WERI-Rb-1 (cell line): ENCODE results near the gene ANKRD6.

Source experiments
- DNase-seq: peaks from one replicate; pipeline ENCODE4 v3.0.0-alpha.2; 2020
- H3K27ac ChIP-seq: fragments of 250-450 bp; sonication (Bioruptor Pico); 2 replicates; pipeline ENCODE4 v1.5.1; 2020; ENCODE audit warnings: mild to moderate bottlenecking, moderate library complexity
- H3K27me3 ChIP-seq: fragments of 250-450 bp; sonication (Bioruptor Pico); 2 replicates; pipeline ENCODE4 v1.5.1; 2021; ENCODE audit warnings: mild to moderate bottlenecking, low read depth, moderate library complexity; ENCODE audit not compliant: insufficient read depth, severe bottlenecking
- H3K36me3 ChIP-seq: fragments of 250-450 bp; sonication (Bioruptor Pico); 2 replicates; pipeline ENCODE4 v1.5.1; 2020; ENCODE audit warnings: mild to moderate bottlenecking, moderate library complexity
- H3K4me3 ChIP-seq: 2 replicates; pipeline ENCODE4 v1.5.1; 2011; ENCODE audit warnings: low read depth, mild to moderate bottlenecking, control low read depth, low read length
- H3K9me3 ChIP-seq: fragments of 250-450 bp; sonication (Bioruptor Pico); 2 replicates; pipeline ENCODE4 v1.5.1; 2021; ENCODE audit warnings: mild to moderate bottlenecking, moderate library complexity; ENCODE audit not compliant: severe bottlenecking
- TF ChIP-seq, protein P1 (sequence below): IDR thresholded peaks from 2 replicates; pipeline ENCODE4 v1.5.1; 2011; ENCODE audit warnings: low read depth, mild to moderate bottlenecking, control low read depth, inconsistent platforms, low read length

The ANKRD6 gene

DNA sequence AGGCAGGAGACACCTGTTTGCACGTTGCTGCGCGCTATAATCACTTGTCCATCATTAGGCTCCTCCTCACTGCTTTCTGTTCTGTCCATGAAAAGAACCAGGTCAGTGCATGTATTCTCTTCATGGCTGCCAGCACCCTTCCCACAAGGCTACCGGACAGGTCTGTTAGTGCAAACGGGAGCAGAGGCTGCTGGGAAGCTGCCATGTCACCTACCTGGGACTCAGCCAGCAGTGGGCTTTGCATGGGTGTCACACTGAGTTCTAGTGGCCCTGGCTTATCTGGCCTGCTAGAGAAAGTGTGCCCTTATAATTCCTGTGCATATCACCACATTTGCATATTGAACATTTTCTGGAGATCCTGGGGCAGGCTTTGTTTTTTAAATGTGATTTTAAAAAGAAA, 180.8 kb downstream of the ANKRD6 start:
- no peak overlapping the region for H3K27ac ChIP-seq
- TF ChIP-seq, protein P1, sequence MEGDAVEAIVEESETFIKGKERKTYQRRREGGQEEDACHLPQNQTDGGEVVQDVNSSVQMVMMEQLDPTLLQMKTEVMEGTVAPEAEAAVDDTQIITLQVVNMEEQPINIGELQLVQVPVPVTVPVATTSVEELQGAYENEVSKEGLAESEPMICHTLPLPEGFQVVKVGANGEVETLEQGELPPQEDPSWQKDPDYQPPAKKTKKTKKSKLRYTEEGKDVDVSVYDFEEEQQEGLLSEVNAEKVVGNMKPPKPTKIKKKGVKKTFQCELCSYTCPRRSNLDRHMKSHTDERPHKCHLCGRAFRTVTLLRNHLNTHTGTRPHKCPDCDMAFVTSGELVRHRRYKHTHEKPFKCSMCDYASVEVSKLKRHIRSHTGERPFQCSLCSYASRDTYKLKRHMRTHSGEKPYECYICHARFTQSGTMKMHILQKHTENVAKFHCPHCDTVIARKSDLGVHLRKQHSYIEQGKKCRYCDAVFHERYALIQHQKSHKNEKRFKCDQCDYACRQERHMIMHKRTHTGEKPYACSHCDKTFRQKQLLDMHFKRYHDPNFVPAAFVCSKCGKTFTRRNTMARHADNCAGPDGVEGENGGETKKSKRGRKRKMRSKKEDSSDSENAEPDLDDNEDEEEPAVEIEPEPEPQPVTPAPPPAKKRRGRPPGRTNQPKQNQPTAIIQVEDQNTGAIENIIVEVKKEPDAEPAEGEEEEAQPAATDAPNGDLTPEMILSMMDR, result no peak
- no peak overlapping the region for H3K4me3 ChIP-seq
- no peak for DNase-seq
- no peaks in the 10 kb centered on the region for H3K27me3 ChIP-seq
- no peaks in the 10 kb centered on the region for H3K36me3 ChIP-seq
- H3K9me3 ChIP-seq, result no peaks in the 10 kb centered on the region

DNA sequence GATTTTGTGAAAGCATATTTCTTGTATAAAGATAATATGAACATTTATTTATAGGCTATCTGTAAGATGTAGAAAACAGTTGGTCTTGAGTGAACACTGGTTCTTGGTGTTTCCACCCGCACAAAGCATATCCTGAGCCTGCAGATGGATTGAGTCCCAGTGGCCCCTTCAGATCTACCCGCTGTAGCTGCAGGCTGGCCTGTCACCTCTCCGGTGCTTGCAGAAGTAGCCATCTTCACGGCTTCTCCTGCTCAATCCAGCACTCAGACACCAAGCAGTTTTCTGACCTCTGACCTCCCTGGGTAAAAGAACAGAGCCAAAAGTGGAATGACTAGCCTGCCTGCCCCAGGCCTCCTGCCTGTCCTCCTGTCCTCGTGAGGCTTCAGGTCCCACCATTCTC, 182.9 kb downstream of the ANKRD6 start:
- H3K36me3 ChIP-seq, result no peaks in the 10 kb centered on the region
- H3K4me3 ChIP-seq, result no peak overlapping the region
- H3K27ac ChIP-seq, result no peak overlapping the region
- H3K27me3 ChIP-seq, result no peaks in the 10 kb centered on the region
- H3K9me3 ChIP-seq, result no peaks in the 10 kb centered on the region
- DNase-seq, result no peak
- TF ChIP-seq, protein P1, result no peak

DNA sequence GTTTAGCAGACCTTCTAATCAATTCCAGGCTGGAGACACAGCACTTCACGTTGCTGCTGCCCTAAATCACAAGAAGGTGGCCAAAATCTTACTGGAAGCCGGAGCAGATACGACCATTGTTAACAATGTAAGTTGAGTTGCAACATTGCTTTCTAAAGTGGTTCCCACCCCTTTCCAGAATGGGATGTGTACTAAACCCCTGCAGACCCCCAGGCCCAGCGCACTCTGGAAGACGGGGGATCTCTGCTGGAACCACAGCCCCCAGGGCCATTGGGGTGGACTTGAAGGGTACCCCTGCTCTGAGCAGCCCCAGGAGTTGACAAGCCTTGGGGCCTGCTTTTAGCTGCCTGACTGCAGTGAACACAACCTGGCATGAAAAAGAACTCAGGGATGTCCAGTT, 183.6 kb downstream of the ANKRD6 start:
- no peak for DNase-seq

DNA sequence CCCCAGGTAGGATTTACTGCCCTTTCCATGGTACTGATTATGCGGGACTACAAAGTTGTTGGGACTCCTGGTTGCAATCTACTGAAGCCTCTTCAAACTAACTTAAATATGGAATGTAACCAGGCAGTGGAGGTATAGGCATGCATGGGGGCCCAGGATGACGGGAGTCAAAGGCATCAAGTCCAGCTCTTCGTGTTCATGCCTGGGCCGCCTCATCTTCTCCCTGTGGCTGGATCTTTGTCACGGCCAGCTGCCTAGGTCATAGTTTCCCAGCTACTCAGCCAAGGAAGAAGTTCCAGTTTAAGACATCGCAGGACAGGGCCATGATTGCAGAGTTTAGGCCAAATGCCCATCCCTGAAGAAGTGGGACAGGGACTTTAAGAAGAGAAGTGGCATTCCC, 185.1 kb downstream of the ANKRD6 start:
- no peaks in the 10 kb centered on the region for H3K27me3 ChIP-seq
- no peaks in the 10 kb centered on the region for H3K9me3 ChIP-seq
- no peak overlapping the region for H3K27ac ChIP-seq
- no peak for DNase-seq
- H3K4me3 ChIP-seq, result no peak overlapping the region
- TF ChIP-seq, protein P1, result no peak
- no peaks in the 10 kb centered on the region for H3K36me3 ChIP-seq

More for the DNA sequence above, 183.6 kb downstream of the ANKRD6 start:
- Histone ChIP-seq H3K27me3 (no peaks in the 10 kb centered on the region), H3K27ac (no peak overlapping the region), H3K36me3 (no peaks in the 10 kb centered on the region), H3K9me3 (no peaks in the 10 kb centered on the region), H3K4me3 (no peak overlapping the region)
- TF ChIP-seq, protein P1, result no peak

DNA sequence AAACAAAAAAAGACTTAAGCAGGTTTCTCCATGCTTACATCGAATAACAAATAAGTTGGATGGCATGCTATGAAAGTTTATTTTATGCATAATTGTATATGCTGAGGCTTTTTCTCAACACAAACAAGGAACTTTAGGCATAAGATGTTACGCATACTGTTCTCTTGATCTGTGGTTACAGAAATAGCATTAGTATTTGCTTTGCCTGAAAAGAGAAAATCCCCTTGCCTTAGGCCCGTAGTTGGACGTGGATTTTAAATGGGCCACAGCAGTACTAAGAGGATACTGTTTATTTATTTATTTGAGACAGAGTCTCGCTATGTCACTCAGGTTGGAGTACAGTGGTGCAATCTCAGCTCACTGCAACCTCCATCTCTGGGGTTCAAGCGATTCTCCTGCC, 186.6 kb downstream of the ANKRD6 start:
- Histone ChIP-seq H3K36me3 (no peaks in the 10 kb centered on the region), H3K27ac (no peak overlapping the region), H3K27me3 (no peaks in the 10 kb centered on the region)

DNA sequence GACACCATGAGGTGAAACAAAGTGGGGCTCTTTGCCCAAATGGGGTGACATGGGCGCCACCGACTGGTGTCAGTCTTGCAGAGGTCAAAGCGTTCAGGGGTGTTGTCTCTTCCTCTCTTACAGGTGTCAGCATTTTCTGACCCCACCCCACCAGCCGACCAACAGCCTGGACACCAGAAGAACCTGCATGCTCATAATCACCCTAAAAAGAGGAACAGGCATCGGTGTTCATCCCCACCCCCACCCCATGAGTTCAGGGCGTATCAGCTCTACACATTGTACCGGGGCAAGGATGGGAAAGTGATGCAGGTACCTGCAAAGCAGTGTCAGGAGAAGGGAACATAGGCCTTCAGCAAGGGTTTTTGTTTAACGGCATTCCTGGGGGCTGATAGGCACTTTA, 190.8 kb downstream of the ANKRD6 start:
- TF ChIP-seq, protein P1, result no peak
- no peak overlapping the region for H3K4me3 ChIP-seq
- no peaks in the 10 kb centered on the region for H3K36me3 ChIP-seq
- H3K27me3 ChIP-seq, result no peaks in the 10 kb centered on the region
- DNase-seq, result no peak
- no peak overlapping the region for H3K27ac ChIP-seq
- no peaks in the 10 kb centered on the region for H3K9me3 ChIP-seq

More for the DNA sequence above, 186.6 kb downstream of the ANKRD6 start:
- Histone ChIP-seq H3K9me3 (no peaks in the 10 kb centered on the region), H3K4me3 (no peak overlapping the region)
- TF ChIP-seq, protein P1, result no peak
- no peak for DNase-seq
